HUES48 (cell line): ENCODE results near the gene ATP2B3.

Source experiments
- H3K27ac ChIP-seq: one replicate; pipeline ENCODE4 v1.7.0; 2013; ENCODE audit warnings: low read depth, low read length, inconsistent platforms
- H3K27me3 ChIP-seq: 2 replicates; pipeline ENCODE4 v1.6.1; 2013; ENCODE audit warnings: mild to moderate bottlenecking, low read length; ENCODE audit not compliant: control insufficient read depth, insufficient read depth
- H3K36me3 ChIP-seq: 2 replicates; pipeline ENCODE4 v1.6.1; 2013; ENCODE audit warnings: low read length; ENCODE audit not compliant: control insufficient read depth, insufficient read depth
- H3K4me1 ChIP-seq: 2 replicates; pipeline ENCODE4 v1.6.1; 2013; ENCODE audit warnings: mild to moderate bottlenecking, low read length; ENCODE audit not compliant: control insufficient read depth, insufficient read depth
- H3K4me3 ChIP-seq: 2 replicates; pipeline ENCODE4 v1.5.1; 2013; ENCODE audit warnings: mild to moderate bottlenecking, low read depth, low read length
- H3K9ac ChIP-seq: 2 replicates; pipeline ENCODE4 v1.6.1; 2013; ENCODE audit warnings: mild to moderate bottlenecking, low read depth, low read length, moderate library complexity
- H3K9me3 ChIP-seq: 2 replicates; pipeline ENCODE4 v1.6.1; 2013; ENCODE audit warnings: low read length; ENCODE audit not compliant: control insufficient read depth, insufficient read depth

ATP2B3 gene

DNA sequence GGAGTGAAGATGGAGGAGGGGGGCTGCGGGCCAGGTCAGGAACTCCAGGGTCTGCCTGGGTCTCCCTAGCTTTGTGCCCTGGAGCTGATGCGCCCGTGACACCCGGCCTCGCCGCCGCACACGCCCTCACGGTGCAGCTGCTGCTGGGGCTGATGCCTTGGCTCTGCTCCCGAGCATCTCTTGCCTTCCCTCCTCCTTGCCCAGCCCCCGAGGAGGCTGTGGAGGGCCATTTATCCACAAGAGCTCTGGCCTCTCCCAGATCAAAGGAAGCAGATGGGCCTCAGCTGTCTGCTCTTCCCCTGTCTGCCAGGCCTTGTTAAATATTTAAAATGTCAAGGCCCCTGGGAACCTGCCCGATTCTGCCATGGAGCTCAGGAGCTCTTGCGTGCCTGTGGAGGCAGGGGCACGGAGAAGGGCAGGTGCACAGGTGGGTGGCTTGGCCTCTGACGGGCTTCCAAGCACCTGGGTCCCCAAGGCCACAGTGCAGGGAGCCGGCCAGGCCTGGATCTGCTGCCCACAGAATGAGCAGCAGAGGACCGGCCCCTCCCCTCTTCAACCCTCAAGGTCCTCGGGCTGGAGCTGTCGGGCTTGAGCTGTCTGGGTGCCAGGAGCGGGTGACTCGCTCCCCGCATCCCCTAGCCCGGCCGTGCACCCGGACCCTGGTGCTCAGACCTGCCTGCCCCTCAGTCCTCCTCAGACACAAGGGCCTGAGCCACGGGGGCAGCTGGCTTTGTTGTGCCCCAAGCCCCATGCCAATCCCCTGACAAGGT is 20.3 kb downstream of the ATP2B3 start:
- Histone ChIP-seq H3K9ac (no peak overlapping the region), H3K27ac (no peak overlapping the region), H3K27me3 (no peaks in the 10 kb centered on the region), H3K9me3 (peaks cover 40% of the 10 kb centered on the region), H3K4me1 (no peaks in the 10 kb centered on the region), H3K36me3 (no peaks in the 10 kb centered on the region), H3K4me3 (no peak overlapping the region)

DNA sequence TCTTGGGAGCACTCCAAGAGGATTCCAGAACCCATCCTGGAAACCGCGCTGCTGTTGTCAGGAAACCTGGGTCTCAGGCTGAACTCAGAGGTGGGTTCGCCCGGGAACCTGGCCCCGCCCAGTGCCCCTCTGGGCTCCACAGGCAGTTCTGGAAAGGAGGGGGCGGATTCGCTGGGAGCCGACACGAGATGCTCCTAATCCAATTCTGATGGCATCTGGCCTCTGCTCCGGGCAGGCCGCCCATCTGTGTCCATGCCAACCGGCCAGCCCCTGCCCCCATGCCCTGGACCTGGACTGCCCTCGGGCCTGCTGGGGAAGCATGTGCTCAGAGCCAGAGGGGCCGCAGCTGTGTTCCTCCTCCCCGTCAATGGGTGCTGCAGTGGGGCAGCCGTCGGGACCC is 21.0 kb downstream of the ATP2B3 start:
- H3K9ac ChIP-seq = no peak overlapping the region
- no peaks in the 10 kb centered on the region for H3K36me3 ChIP-seq
- H3K27me3 ChIP-seq = no peaks in the 10 kb centered on the region
- H3K4me3 ChIP-seq = no peak overlapping the region
- no peak overlapping the region for H3K27ac ChIP-seq
- H3K4me1 ChIP-seq = no peaks in the 10 kb centered on the region
- H3K9me3 ChIP-seq = peaks cover 40% of the 10 kb centered on the region

DNA sequence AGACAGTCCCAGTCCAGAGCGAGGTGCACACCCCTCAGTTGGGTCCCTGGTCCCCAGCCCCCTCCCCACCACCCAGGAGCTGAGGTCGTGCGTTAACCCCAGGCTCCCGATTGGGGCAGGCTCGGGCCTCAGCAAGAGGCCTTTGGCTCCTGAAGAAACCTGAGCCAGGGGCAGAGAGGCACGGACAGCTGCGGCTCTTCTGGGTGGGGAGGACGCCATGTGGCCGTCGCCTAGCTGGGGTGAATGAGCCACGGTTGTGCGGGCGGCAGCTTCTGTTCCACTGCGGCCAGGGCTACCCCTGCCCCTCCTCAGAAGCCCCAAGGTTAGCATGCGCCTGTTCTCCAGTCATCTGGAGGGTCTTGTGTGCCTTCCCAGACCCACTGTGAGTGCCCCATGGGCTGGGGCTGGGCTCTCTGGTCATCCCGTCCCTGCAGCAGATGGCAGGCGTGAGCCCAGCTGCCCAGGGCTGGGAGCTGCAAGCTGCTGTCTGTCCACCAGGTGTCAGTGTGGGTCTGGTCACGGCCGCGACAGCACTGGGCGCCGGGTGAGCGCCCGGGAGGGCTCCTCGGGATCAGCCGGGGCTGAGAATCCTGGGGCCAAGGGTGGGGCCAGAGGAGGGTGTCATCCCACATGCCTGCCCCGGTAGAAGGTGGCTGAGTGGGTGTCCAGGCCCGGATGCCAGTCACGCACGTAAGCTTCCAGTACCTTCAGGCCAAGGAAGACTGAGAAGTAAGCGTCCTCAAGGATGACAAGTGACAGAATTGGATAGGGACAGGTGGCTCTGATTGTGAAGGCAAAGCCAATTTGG is 21.9 kb downstream of the ATP2B3 start:
- Histone ChIP-seq H3K36me3 (no peaks in the 10 kb centered on the region), H3K4me3 (no peak overlapping the region), H3K27me3 (no peaks in the 10 kb centered on the region), H3K9me3 (peaks cover 44% of the 10 kb centered on the region), H3K4me1 (no peaks in the 10 kb centered on the region), H3K9ac (no peak overlapping the region), H3K27ac (no peak overlapping the region)

DNA sequence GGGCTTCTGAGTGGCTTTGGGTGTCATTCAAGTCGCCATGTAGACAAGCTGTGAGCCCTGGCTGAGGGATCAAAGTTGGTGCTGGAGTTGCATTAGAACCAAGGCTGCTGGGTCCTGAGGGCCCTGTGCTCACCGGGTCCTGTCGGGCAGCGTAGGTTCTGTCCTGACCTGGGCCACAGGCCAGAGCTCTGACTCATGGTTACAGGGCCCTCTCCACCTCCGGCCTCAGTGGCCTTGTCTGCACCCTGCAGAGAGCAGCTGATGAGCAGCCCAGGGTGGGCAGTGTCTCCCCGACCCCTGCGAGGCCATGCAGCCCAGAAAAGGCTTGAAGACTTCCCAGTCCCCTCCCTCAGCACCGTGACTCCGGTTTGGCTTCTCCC is 22.5 kb downstream of the ATP2B3 start:
- H3K9ac ChIP-seq = no peak overlapping the region
- no peaks in the 10 kb centered on the region for H3K27me3 ChIP-seq
- H3K36me3 ChIP-seq = no peaks in the 10 kb centered on the region
- H3K27ac ChIP-seq = no peak overlapping the region
- no peak overlapping the region for H3K4me3 ChIP-seq
- H3K4me1 ChIP-seq = no peaks in the 10 kb centered on the region
- H3K9me3 ChIP-seq = peaks cover 44% of the 10 kb centered on the region

DNA sequence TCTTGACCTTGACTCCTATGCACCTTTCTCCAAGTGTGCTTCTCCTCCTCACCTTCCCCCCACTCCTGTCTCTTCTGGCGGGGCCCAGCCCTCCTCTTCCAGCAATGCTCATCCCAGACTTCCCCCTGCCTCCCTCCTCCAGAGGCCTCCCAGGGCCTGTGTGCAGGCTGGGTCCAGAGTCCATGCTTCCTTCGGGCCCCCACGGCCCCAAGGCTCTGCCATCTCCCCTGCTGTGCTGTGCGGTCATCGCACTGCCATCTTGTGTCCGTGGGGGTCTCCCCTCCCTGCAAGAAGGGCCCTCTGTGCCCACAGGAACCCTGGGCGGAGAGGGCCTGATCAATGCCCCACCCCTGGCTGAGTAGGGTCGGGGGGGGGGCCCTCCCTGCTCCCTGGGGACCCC is 27.3 kb downstream of the ATP2B3 start:
- Histone ChIP-seq H3K36me3 (no peaks in the 10 kb centered on the region), H3K4me3 (no peak overlapping the region), H3K27ac (no peak overlapping the region), H3K9ac (no peak overlapping the region), H3K4me1 (no peaks in the 10 kb centered on the region), H3K27me3 (no peaks in the 10 kb centered on the region), H3K9me3 (peaks cover 19% of the 10 kb centered on the region)

DNA sequence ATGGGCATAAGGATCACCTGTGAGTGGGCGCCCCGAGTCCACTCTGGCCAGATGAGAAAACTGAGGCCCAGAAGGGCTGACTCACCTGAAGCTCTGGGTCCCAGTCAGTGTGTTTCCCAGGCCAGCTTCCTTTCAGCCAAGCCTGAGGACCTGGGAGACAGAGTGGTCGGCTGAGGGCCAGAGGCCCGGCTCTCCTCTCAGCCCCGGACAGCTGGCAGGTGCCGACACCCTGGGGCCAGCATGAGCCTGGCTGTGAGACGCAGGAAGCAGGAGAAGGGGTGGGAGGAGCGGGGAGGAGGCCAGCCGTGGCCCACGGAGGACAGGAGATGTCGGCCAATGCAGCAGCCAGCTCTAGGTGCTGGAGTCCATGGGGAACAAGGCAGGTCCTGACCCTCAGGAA is 28.9 kb downstream of the ATP2B3 start:
- Histone ChIP-seq H3K9me3 (peaks cover 16% of the 10 kb centered on the region), H3K9ac (no peak overlapping the region), H3K4me1 (no peaks in the 10 kb centered on the region), H3K27ac (no peak overlapping the region), H3K27me3 (no peaks in the 10 kb centered on the region), H3K4me3 (no peak overlapping the region), H3K36me3 (no peaks in the 10 kb centered on the region)

DNA sequence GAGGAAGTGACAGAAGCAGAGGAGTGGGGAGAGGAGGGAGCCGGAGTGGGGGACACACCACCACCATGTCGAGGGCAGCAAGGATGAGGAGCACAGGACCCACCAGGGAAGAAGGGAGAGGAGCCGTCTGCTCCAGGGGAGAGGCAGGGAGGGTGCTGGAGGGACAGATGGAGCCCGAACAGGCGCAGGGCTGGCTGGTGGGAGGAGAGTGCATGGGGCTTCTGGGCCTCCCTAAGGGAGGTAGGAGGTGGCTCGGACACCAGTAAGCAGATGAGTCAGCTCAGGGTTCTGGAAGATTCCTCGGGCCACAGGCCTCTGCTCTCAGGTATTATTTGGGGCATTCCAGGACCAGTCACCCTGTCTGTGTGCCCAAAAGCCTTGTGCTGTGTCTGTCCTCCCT is 29.8 kb downstream of the ATP2B3 start:
- no peaks in the 10 kb centered on the region for H3K36me3 ChIP-seq
- no peaks in the 10 kb centered on the region for H3K4me1 ChIP-seq
- H3K9me3 ChIP-seq = peaks cover 21% of the 10 kb centered on the region
- H3K9ac ChIP-seq = no peak overlapping the region
- no peaks in the 10 kb centered on the region for H3K27me3 ChIP-seq
- no peak overlapping the region for H3K4me3 ChIP-seq
- no peak overlapping the region for H3K27ac ChIP-seq

DNA sequence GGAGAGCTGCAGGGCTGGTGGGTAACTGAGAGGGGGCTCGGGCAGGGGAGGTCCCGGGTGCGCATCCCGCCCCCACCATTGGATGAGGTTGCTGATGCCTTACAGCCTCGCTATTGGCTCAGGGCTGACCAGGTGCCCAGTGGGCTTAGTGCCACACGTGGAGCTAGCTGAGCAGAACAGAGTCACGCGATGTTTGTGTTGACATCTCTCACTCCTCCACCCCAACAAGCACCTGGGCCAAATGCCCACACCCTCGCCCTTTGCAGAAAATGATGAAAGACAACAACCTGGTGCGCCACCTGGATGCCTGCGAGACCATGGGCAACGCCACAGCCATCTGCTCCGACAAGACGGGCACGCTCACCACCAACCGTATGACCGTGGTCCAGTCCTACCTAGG is 31.8 kb downstream of the ATP2B3 start:
- Histone ChIP-seq H3K9me3 (peaks cover 38% of the 10 kb centered on the region), H3K27me3 (no peaks in the 10 kb centered on the region)

DNA sequence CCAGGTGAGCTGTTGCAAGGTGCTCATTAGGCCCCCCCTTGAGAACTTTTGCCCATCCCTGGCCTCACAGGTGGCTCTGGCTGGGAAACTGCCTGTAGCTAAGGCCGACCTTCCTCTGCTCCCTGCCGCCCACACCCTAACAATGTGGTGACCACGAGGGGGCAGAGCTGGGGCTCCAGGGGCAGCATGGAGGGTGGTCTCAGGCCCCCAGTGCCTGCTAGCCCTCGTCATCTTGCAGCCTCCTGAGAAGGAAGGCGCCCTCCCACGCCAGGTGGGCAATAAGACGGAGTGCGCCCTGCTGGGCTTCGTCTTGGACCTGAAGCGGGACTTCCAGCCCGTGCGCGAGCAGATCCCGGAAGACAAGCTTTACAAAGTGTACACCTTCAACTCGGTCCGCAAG is 32.4 kb downstream of the ATP2B3 start:
- H3K4me3 ChIP-seq = no peak overlapping the region
- no peaks in the 10 kb centered on the region for H3K4me1 ChIP-seq
- no peak overlapping the region for H3K27ac ChIP-seq
- no peaks in the 10 kb centered on the region for H3K36me3 ChIP-seq
- peaks cover 38% of the 10 kb centered on the region for H3K9me3 ChIP-seq
- no peaks in the 10 kb centered on the region for H3K27me3 ChIP-seq
- no peak overlapping the region for H3K9ac ChIP-seq

More for the DNA sequence above, 31.8 kb downstream of the ATP2B3 start:
- Histone ChIP-seq H3K27ac (no peak overlapping the region), H3K9ac (no peak overlapping the region), H3K4me3 (no peak overlapping the region), H3K36me3 (no peaks in the 10 kb centered on the region), H3K4me1 (no peaks in the 10 kb centered on the region)

DNA sequence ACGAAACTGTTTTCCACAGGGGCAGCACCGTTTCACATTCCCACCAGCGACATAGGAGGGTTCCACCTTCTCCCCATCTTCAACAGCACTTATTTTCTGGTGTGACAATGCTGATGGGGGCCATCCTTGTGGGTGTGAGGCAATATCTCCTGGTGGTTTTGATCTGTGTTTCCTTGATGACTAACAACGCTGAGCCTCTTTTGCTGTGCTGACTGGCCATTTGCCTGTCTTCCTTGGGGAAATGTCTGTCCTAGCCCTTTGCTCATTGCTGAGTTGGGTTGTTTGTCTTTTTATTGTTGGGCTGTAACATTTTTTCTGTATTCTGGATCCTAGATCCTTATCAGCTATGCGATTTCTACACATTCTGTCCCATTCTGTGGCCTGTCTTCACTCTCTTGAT is 33.7 kb downstream of the ATP2B3 start:
- no peak overlapping the region for H3K27ac ChIP-seq
- H3K9me3 ChIP-seq = peaks cover 45% of the 10 kb centered on the region
- H3K4me3 ChIP-seq = no peak overlapping the region
- H3K9ac ChIP-seq = no peak overlapping the region
- H3K4me1 ChIP-seq = no peaks in the 10 kb centered on the region
- no peaks in the 10 kb centered on the region for H3K27me3 ChIP-seq
- H3K36me3 ChIP-seq = no peaks in the 10 kb centered on the region

DNA sequence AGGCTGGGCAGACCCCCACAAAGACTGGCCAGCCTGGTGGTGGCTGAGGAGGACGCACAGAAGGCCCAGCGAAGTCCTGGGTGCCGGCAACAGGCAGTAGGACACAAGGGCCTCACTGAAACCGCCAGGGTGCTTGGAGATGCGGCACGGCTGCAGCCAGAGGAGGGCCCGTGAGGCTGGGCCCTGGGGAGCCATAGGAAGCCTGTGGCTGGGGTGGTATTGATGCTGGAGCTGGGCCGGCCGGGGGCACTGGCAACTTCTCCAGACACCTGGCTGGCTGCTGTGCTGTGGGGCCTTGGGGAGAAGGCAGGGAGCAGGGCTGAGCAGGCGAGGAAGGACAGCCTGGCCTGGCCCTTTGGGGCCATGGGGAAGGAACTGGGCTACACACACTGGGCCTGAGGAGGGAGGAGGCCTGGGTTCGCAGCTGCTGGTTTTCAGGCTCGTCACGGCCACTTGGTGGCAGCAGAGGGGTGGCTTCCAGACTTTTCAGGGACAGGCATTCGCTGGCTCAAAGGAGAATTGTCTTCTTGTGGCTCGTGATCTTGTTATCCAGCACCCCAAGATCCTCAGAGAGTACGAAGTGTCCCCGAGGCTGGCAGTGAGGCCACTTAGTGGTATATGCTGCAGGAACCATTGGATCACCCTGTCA is 37.2 kb downstream of the ATP2B3 start:
- no peak overlapping the region for H3K4me3 ChIP-seq
- H3K9me3 ChIP-seq = peaks cover 48% of the 10 kb centered on the region
- no peak overlapping the region for H3K27ac ChIP-seq
- no peak overlapping the region for H3K9ac ChIP-seq
- H3K36me3 ChIP-seq = no peaks in the 10 kb centered on the region
- H3K27me3 ChIP-seq = no peaks in the 10 kb centered on the region
- no peaks in the 10 kb centered on the region for H3K4me1 ChIP-seq
